Karpas-422 (cell line): ENCODE measurements around the gene TMEM91. TPM values are rescaled to one million over a fixed set of nuclear protein-coding genes. Genes with fewer than 3 reads are reported as not detected.
"Not testable (repeated sequence)": the region's sequence is repeated elsewhere in the genome, so short reads cannot be mapped to it uniquely, and the experiment has no call there.

Source experiments
- DNase-seq: peaks from one replicate; pipeline ENCODE4 v3.0.0-alpha.2; 2015
- H2AFZ ChIP-seq: fragments of 200-600 bp; sonication (generic); 2 replicates; pipeline ENCODE4 v1.6.1; 2014; ENCODE audit warnings: antibody characterized with exemption, low read length, mixed read lengths
- H3K27ac ChIP-seq: fragments of 200-600 bp; sonication (generic); 2 replicates; pipeline ENCODE4 v1.5.1; 2014; ENCODE audit warnings: mild to moderate bottlenecking, low read length, moderate library complexity
- H3K27me3 ChIP-seq: fragments of 200-600 bp; sonication (generic); 2 replicates; pipeline ENCODE4 v1.6.1; 2014; ENCODE audit warnings: low read length, mixed read lengths
- H3K36me3 ChIP-seq: fragments of 200-600 bp; sonication (generic); 2 replicates; pipeline ENCODE4 v1.6.1; 2014; ENCODE audit warnings: low read length, mixed read lengths; ENCODE audit not compliant: insufficient read depth
- H3K4me1 ChIP-seq: fragments of 200-600 bp; sonication (generic); 2 replicates; pipeline ENCODE4 v1.6.1; 2014; ENCODE audit warnings: mild to moderate bottlenecking, low read length, mixed read lengths
- H3K4me2 ChIP-seq: fragments of 200-600 bp; sonication (generic); 2 replicates; pipeline ENCODE4 v1.6.1; 2014; ENCODE audit warnings: low read length, low read depth, mild to moderate bottlenecking; ENCODE audit not compliant: poor library complexity, severe bottlenecking
- H3K4me3 ChIP-seq: fragments of 200-600 bp; sonication (generic); 2 replicates; pipeline ENCODE4 v1.5.1; 2014; ENCODE audit warnings: mild to moderate bottlenecking, antibody characterized with exemption, low read length, mixed read lengths
- H3K79me2 ChIP-seq: fragments of 200-600 bp; sonication (generic); 2 replicates; pipeline ENCODE4 v1.6.1; 2014; ENCODE audit warnings: mild to moderate bottlenecking, low read length, mixed read lengths
- H3K9ac ChIP-seq: fragments of 200-600 bp; sonication (generic); 2 replicates; pipeline ENCODE4 v1.6.0; 2014; ENCODE audit warnings: low read length
- H3K9me2 ChIP-seq: fragments of 200-600 bp; sonication (generic), shearing (Covaris generic); replicated peaks from 2 replicates; pipeline ENCODE4 v1.6.0; 2014; ENCODE audit warnings: mild to moderate bottlenecking, low read length, moderate library complexity; ENCODE audit not compliant: insufficient read depth
- H3K9me3 ChIP-seq: fragments of 300-700, 200-600 bp; sonication (generic); 2 replicates; pipeline ENCODE4 v1.6.1; 2014; ENCODE audit warnings: low read length, mixed read lengths
- H4K20me1 ChIP-seq: fragments of 200-600 bp; sonication (generic); 2 replicates; pipeline ENCODE4 v1.6.1; 2014; ENCODE audit warnings: mild to moderate bottlenecking, antibody characterized with exemption, low read length, low read depth; ENCODE audit not compliant: insufficient read depth
- total RNA-seq: library from RNA; depleted of rRNA; stranded (reverse); fragments of >200 nt; shearing (Covaris generic); gene quantifications from 2 replicates; pipeline ENCODE4 v1.2.3, GENCODE V29; 2014; ENCODE audit warnings: low replicate concordance

The TMEM91 gene
- total RNA-seq, 1 experiment from 2014 or later = 1.3 TPM

DNA sequence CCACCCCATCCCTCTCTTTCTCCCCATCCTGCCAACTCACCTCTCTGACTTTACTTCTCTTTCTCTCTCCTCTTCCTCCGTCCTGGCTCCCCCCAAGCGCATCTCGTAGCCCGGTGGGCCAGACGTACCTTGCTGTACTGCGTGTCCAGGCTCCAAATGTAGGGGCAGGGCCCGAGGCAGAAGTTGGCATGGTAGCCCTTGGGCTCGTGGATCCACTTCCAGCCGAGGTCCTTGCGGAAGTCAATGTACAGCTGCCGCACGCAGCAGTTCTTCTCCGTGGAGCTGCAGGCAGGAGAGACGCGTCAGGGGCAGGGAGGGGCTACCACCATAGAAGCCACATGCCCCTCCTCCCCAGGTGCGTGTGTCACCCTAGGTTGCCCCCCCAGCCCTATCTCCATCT is 44.3 kb upstream of the TMEM91 start:
- H3K79me2 ChIP-seq = peaks cover 10% of the 10 kb centered on the region
- peaks cover 20% of the 10 kb centered on the region; the same call in 1 of the 2 replicates for H3K36me3 ChIP-seq
- no peak overlapping the region for H3K4me3 ChIP-seq
- H3K9me2 ChIP-seq = no peaks in the 10 kb centered on the region
- no peak overlapping the region for H3K27ac ChIP-seq
- no peak overlapping the region for H3K9ac ChIP-seq
- H4K20me1 ChIP-seq = no peaks in the 10 kb centered on the region
- no peaks in the 10 kb centered on the region for H3K9me3 ChIP-seq
- no peak overlapping the region for H2AFZ ChIP-seq
- no peaks in the 10 kb centered on the region for H3K27me3 ChIP-seq
- no peak for DNase-seq
- H3K4me1 ChIP-seq = peaks cover 31% of the 10 kb centered on the region
- no peak overlapping the region for H3K4me2 ChIP-seq

DNA sequence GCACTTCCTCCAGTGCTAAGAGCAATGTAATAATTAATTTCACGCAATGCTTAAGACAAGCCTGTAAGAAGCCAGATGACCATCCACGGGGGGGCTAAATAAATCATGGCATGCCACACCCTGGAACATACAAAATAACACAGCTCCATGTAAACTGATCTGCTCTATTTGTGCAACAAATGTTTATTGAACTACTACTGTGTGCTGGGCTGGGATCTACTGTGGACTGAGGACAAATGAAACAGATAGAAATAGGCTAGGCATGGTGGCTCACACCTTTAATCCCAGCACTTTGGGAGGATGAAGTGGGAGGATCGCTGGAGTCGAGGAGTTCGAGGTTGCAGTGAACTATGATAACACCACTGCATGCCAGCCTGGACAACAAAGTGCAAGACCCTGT is 43.9 kb upstream of the TMEM91 start:
- Histone ChIP-seq H4K20me1 (no peaks in the 10 kb centered on the region), H3K9me3 (no peaks in the 10 kb centered on the region), H3K27me3 (no peaks in the 10 kb centered on the region), H3K36me3 (peaks cover 20% of the 10 kb centered on the region; the same call in 1 of the 2 replicates), H2AFZ (no peak overlapping the region), H3K9me2 (no peaks in the 10 kb centered on the region), H3K4me2 (no peak overlapping the region), H3K9ac (no peak overlapping the region), H3K27ac (no peak overlapping the region), H3K4me1 (peaks cover 26% of the 10 kb centered on the region), H3K79me2 (peaks cover 8% of the 10 kb centered on the region), H3K4me3 (no peak overlapping the region)
- no peak for DNase-seq

DNA sequence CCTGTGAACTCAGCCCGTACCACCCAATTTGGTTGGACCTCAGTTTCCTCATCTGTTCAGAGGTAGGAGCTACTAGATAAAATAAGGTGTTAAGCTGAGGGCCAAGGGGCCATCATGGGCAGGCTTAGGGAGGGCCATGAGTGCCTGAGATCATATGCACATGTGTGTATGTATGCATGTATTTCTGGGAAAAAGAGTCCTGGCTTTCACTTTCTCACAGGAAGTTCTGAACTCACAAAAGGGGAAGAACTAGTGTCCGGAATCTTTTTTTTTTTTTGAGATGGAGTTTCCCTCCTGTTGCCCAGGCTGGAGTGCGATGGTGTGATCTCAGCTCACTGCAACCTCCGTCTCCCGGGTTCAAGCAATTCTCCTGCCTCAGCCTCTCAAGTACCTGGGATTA is 41.5 kb upstream of the TMEM91 start:
- Histone ChIP-seq H3K79me2 (peaks cover 18% of the 10 kb centered on the region), H3K27me3 (no peaks in the 10 kb centered on the region), H3K4me1 (peaks cover 8% of the 10 kb centered on the region), H3K4me3 (no peak overlapping the region), H3K9me3 (no peaks in the 10 kb centered on the region), H2AFZ (no peak overlapping the region), H3K4me2 (no peak overlapping the region), H3K36me3 (peaks cover 28% of the 10 kb centered on the region; the same call in 1 of the 2 replicates), H3K27ac (no peak overlapping the region), H4K20me1 (no peaks in the 10 kb centered on the region), H3K9ac (no peak overlapping the region), H3K9me2 (no peaks in the 10 kb centered on the region)
- DNase-seq = no peak

DNA sequence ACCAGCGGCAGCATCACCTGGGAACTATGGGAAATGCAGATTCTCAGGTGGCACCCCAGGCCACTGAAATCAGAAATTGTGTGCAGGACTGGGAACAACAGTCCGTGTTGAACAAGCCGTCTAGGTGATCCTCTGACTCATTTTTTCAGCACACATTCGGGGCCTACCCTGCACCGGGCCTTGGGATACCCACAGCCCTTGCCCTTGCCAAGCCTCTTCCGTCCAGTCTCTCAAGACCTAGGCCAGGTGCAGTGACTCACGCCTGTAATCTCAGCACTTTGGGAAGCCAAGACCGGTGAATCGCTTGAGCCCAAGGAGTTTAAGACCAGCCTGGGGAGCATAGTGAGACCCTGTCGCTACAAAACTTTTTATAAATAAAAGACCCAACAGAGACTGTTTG is 40.9 kb upstream of the TMEM91 start:
- Histone ChIP-seq H3K4me3 (no peak overlapping the region), H4K20me1 (0 out of 2 replicates have a peak, but pooled peaks cover 2% of the 10 kb centered on the region), H3K4me2 (no peak overlapping the region), H3K36me3 (peaks cover 32% of the 10 kb centered on the region; the same call in 1 of the 2 replicates), H2AFZ (no peak overlapping the region), H3K9ac (no peak overlapping the region), H3K4me1 (peaks cover 2% of the 10 kb centered on the region), H3K27ac (no peak overlapping the region), H3K9me2 (no peaks in the 10 kb centered on the region), H3K27me3 (no peaks in the 10 kb centered on the region), H3K79me2 (peaks cover 24% of the 10 kb centered on the region), H3K9me3 (no peaks in the 10 kb centered on the region)
- no peak for DNase-seq

DNA sequence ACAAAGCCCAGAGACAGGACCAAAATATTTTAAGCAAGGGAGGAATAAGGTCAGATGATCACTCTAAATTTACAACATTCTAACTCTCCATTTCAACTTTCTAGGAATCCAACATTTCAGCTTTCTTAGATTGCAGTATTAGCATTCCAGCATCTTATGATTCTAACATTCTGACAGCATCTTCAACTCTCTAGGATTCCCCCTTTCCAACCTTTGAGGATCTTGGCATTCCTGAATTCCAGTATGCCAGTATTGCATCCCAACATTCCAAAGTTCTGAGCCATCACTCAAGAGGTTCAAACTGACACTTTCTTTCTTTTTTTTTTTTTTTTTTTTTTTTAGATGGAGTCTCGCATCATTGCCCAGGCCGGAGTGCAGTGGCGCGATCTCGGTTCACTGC is 36.4 kb upstream of the TMEM91 start:
- H3K79me2 ChIP-seq = peaks cover 32% of the 10 kb centered on the region
- no peak overlapping the region for H2AFZ ChIP-seq
- no peaks in the 10 kb centered on the region for H3K9me2 ChIP-seq
- H3K27ac ChIP-seq = no peak overlapping the region
- no peak overlapping the region for H3K9ac ChIP-seq
- H4K20me1 ChIP-seq = 0 out of 2 replicates have a peak, but pooled peaks cover 5% of the 10 kb centered on the region
- H3K27me3 ChIP-seq = no peaks in the 10 kb centered on the region
- H3K4me1 ChIP-seq = no peaks in the 10 kb centered on the region
- peaks cover 35% of the 10 kb centered on the region for H3K36me3 ChIP-seq
- no peak overlapping the region for H3K4me2 ChIP-seq
- DNase-seq = no peak
- no peak overlapping the region for H3K4me3 ChIP-seq
- H3K9me3 ChIP-seq = no peaks in the 10 kb centered on the region

DNA sequence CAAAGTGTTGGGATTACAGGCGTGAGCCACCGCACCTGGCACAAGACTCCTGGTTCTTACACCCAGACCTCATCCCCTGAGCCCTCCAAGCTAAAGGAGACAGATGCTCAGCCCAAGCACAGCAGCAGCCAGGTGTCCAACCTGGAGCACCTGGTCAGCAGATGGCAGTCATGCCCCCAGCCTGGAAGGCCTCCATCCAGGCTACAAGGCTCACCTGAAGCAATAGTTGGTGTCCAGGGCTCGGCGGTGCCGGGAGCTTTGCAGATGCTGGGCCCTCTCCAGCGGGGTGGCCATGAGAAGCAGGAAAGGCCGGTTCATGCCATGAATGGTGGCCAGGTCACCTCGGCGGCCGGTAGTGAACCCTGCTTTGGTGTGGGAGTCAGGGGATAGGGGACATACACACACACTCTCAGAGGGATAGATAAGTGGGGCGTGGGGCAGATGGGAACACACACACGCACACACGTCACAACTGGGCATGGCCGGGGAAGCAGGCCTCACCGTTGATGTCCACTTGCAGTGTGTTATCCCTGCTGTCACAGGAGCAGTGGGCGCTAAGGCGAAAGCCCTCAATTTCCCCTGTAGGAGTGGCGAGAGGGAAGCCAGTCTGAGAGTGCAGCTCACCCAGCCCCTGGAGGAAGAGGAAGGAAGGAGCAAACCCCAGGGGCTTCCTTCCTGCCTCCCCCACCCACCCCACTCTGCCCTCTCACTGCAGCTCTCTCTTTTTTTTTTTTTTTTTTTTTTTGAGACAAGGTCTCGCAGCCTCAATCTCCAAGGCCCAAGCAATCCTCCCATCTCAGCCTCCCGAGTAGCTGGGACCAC is 34.5 kb upstream of the TMEM91 start:
- no peaks in the 10 kb centered on the region for H3K9me2 ChIP-seq
- H3K9me3 ChIP-seq = no peaks in the 10 kb centered on the region
- H3K4me1 ChIP-seq = no peaks in the 10 kb centered on the region
- H3K36me3 ChIP-seq = peaks cover 35% of the 10 kb centered on the region
- no peaks in the 10 kb centered on the region for H3K27me3 ChIP-seq
- H3K79me2 ChIP-seq = peaks cover 38% of the 10 kb centered on the region
- H3K4me3 ChIP-seq = no peak overlapping the region
- H3K9ac ChIP-seq = no peak overlapping the region
- no peak for DNase-seq
- 0 out of 2 replicates have a peak, but pooled peaks cover 5% of the 10 kb centered on the region for H4K20me1 ChIP-seq
- no peak overlapping the region for H2AFZ ChIP-seq
- H3K4me2 ChIP-seq = no peak overlapping the region
- H3K27ac ChIP-seq = no peak overlapping the region

DNA sequence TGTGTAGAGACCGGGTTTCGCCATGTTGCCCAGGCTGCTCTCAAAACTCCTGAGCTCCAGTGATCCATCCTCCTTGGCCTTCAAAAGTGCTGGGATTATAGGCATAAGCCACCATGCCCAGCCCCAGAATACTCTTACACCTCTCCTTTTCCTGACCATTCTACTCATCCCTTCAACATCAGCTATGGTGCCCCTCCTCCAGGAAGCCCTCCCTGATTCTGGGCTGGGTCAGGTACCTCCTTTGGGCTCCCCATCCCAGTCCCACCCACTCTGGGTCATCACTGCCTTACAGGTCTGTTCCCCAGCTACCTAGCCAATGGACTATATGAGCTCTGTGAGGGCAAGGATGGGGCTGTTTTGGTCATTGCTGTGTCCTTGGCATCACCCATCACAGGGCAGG is 32.2 kb upstream of the TMEM91 start:
- Histone ChIP-seq H3K4me2 (no peak overlapping the region), H3K79me2 (peaks cover 39% of the 10 kb centered on the region), H2AFZ (no peak overlapping the region), H3K4me1 (no peaks in the 10 kb centered on the region), H4K20me1 (0 out of 2 replicates have a peak, but pooled peaks cover 9% of the 10 kb centered on the region), H3K27me3 (no peaks in the 10 kb centered on the region), H3K9me2 (no peaks in the 10 kb centered on the region), H3K9ac (no peak overlapping the region), H3K27ac (no peak overlapping the region), H3K36me3 (peaks cover 41% of the 10 kb centered on the region), H3K4me3 (no peak overlapping the region), H3K9me3 (no peaks in the 10 kb centered on the region)
- no peak for DNase-seq

DNA sequence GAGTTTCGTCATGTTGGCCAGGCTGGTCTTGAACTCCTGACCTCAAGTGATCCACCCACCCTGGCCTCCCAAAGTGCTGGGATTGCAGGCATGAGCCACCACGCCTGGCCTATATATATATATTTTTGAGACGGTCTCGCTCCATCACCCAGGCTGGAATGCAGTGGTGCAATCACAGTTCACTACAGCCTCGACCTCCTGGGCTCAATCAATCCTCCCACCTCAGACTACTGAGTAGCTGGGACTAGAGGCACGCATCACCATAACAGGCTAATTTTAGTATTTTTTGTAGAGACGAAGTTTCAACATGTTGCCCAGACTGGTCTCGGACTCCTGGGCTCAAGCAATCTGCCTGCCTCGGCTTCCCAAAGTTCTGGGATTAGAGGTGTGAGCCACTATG is 29.4 kb upstream of the TMEM91 start:
- H3K4me2 ChIP-seq, H3K27ac ChIP-seq, H3K9me3 ChIP-seq, H3K9ac ChIP-seq, DNase-seq, H3K4me3 ChIP-seq, H3K9me2 ChIP-seq, H2AFZ ChIP-seq, H3K27me3 ChIP-seq: not testable (repeated sequence)
- H3K79me2 ChIP-seq = peaks cover 51% of the 10 kb centered on the region
- peaks cover 18% of the 10 kb centered on the region for H4K20me1 ChIP-seq
- H3K36me3 ChIP-seq = peaks cover 38% of the 10 kb centered on the region
- H3K4me1 ChIP-seq = peaks cover 12% of the 10 kb centered on the region
